ENCODE results near the gene BID.

BID gene

DNA sequence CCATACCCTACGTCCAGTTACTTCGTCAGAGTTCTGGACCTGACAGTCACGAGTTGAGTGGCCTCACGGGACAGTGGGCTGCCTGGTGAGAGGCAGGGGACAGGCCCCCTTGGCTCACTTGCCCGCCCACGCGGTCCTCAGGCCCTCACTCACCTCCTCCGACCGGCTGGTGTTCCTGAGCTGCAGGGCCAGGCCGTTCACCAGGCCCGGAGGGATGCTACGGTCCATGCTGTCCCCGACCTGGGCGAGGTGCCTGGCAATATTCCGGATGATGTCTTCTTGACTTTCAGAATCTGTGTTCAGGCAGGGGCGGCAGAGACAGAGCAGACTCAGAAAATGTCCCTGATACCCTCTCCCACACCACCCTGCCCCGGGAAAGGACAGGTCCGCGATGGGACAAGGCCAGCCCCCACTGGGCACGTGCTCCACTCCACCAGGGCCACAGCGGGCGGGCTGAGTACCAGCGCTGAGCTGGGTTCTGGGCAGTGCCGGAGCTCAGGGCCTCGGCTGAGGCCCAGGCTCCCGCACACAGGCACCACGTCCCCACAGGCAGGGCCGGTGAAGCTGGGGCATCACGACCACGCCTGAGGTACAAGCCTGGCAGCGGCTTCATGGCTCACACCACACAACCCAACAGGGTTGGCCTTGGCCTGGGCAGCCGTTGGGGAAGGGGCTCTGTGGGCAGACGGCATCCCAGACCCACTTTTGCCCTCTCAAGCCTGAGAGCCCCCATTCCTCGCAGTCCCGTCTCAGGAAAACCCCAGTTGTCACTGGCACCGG is 34.9 kb downstream of the BID start:
- FAIRE-seq, result no peak
- DNase-seq (ENCODE audit: low spot score), result no peak

GRCh38 chr22:17738386-17739128 is 35.7 kb downstream of the BID start:
- FAIRE-seq (no peak), DNase-seq (ENCODE audit: low spot score) (no peak)

DNA sequence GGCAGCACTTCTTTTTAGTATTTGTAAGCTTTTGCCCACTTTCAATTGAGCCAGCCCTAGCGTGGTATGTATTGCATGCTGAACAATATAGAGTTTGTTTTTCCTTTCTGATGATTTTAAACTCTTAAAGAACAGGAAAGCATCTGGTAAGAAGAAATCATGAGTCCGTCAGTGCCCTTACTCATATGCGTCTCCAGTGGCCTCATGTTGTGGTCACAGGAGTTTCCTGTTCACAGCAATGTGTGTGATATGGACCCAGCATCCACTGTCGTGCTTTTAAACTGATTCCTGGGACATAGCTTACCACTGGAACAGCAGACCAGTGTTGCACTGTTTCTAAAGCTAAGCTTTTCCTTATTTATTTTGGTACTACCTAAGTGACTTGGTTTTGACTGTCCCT is 40.1 kb downstream of the BID start:
- peak; percentile 14 for DNase-seq (ENCODE audit: low spot score)
- FAIRE-seq, result no peak

GRCh38 chr22:17733466-17733865 is 40.8 kb downstream of the BID start:
- FAIRE-seq (no peak), DNase-seq (ENCODE audit: low spot score) (peak; percentile 26)

DNA sequence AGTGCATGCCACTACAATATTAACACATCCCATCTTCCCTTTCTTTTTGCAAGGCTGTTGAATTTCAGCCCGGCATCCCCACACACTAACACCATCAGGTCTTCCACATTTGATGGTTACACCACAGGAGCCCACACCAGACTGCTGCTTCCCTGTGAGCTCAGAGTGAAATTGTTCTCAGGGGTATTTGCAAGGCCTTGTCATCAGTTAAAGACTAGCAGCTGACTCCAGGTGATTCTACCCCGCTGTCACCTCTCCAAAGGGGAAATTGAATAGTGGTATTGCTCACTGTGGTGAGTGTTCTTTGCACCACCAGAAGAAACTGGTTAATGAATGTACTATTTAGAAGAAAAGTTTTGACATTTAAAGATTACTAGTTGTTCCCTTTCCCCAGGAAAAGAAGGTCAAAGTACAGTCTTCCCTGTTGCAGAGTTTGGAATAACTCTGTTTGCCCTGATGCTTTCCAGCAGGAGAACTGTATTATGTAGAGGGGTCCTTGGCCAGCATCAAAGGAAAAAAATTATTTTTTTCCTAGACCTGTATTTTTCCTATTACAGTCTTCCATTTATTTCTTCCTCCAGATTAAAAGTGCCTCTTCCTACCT is 41.9 kb downstream of the BID start:
- no peak for DNase-seq (ENCODE audit: low spot score)
- no peak for FAIRE-seq

DNA sequence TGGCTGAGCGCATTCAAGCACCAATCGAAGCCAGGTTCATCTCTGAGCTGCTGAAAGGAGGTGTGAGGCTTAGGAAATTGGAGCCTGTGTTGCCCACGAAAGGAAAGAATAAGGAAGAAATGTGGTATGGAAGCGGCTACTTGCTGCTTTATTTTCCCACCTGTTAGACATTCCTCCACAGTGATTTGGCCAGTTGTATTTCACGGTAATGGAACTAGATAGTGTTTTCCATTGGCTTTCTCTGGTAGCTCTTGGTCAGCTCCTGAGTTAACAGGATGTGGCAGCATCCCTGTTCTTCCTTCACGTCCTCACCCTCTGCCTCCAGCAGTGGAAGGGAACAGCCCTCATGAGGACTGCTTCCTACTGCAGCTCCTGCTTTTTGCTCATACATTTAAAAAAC is 44.7 kb downstream of the BID start:
- DNase-seq (ENCODE audit: low spot score) (no peak), FAIRE-seq (no peak)

DNA sequence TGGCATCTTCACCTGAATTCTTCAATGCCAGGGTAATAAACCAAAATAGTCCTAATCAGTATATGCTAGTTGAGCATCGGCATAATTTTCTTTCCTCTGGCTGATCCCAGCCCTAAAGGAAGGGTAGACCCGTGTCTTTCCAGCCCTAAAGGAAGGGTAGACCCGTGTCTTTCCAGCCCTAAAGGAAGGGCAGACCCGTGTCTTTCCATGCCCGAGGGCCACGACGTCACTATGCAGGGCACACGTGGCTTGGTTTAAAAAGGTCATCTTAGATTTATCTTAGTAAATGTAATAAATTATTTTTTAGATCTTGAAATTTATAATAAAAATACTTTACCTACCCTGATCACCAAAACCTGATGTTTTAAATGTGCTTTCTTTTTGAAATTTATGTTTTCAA is 45.5 kb downstream of the BID start:
- FAIRE-seq (no peak), DNase-seq (ENCODE audit: low spot score) (no peak)

- no peak for DNase-seq (ENCODE audit: low spot score)
Observed at GRCh38 chr22:17726928-17727897, 47.1 kb downstream of the BID start.

GRCh38 chr22:17726006-17726927 is 48.0 kb downstream of the BID start:
- DNase-seq (ENCODE audit: low spot score) (peak; percentile 16), FAIRE-seq (no peak)

More at GRCh38 chr22:17726928-17727897, 47.1 kb downstream of the BID start:
- FAIRE-seq, result no peak

DNA sequence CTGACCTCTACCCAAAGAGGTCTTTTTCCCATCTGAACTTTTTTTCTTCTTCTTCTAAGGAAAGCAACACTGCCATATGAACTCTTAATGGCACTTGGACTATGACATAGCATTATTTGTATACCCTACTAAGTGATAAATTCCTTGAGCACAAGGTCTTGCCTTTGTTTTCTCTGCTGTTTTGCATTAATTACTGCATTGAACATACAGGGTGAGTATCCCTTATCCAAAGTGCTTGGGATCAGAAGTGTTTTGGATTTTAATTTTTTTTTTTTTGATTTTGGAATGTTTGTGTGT is 48.8 kb downstream of the BID start:
- DNase-seq (ENCODE audit: low spot score) (no peak), FAIRE-seq (no peak)

DNA sequence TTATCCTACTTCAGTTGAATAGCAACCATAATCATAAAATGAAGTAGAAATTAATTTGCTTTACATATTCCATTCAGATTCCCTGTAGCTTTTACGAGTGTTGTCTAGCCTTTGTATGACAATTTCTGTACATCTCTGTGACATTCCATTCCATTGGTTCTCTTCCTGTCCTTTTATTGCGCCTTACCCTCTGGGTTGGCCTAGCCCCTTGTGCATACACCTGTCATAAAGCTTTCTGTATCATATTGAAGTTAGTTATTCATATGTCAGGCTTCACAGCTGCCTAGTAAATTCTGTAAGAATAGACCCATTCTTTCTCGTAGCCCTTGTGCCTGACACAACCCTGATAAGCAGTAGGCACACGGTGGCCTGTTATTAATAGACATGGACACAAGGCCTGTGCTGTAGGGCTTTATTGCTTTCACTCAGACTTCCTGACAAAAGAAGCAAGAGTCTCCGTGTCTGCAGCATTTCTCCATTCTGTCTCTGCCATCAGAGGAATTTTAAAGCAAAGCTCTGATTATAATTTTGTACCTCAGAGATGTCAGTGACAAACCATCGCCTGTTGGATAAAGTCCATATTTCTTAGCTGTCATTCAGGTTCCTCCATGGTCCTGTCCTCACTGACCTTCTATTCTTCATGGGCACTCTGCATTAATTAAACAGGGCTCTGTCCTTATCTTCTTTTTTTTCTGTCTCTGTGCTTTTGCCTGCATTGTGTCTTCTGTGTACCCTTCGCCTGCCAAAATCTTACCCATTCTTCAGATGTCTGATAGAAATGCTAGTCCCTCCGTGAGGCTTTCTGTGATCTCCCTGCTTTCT is 49.4 kb downstream of the BID start:
- FAIRE-seq (no peak), DNase-seq (ENCODE audit: low spot score) (no peak)

DNA sequence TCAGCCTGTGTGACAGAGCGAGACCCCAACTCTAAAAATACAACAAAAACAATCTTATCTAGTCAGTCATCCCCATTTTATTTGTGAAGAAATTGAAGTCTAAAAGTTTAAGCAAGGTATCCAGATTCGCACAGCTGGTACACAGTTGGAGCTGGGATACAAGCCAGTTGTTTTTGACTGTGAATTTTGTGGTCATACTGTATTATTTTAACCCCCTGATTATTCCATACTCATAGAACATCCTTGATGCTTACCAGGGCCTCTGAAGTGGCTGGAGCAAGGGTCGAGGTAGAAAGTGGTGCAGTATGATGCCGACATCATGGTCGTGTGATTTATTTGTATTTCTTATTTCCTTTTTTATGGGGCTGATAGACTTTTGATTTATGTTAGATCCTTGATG is 50.0 kb downstream of the BID start:
- DNase-seq (ENCODE audit: low spot score) (no peak), FAIRE-seq (no peak)

- DNase-seq (ENCODE audit: low spot score), result no peak
- FAIRE-seq, result no peak
Observed at GRCh38 chr22:17719911-17720310, 54.4 kb downstream of the BID start.

- no peak for DNase-seq (ENCODE audit: low spot score)
- FAIRE-seq, result no peak
Observed at GRCh38 chr22:17717708-17718107, 56.6 kb downstream of the BID start.

GRCh38 chr22:17716529-17716928 is 57.7 kb downstream of the BID start:
- DNase-seq (ENCODE audit: low spot score) (no peak), FAIRE-seq (no peak)

- FAIRE-seq, result no peak
- DNase-seq (ENCODE audit: low spot score), result no peak
Observed at GRCh38 chr22:17712441-17712840, 61.8 kb downstream of the BID start.

GRCh38 chr22:17710023-17710422 is 64.2 kb downstream of the BID start:
- FAIRE-seq (no peak), DNase-seq (ENCODE audit: low spot score) (no peak)

DNA sequence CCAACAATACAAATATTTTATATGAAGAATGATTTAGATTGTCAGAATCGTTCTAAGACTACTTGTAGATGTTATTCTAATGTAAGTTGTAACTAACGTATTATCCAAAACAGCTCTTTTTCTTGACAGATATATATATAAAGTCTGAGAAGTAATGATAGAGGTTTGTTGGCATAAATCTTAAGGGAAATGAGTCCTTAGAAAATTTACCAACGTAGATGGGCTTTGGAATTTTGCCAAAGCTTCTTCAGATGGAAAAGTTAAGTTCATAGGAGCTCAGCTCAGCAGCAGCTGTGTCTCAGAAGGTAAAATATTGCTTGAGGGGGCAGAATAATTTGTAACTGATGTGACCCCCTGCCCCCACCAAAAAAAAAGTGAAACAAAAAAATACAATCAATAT is 66.7 kb downstream of the BID start:
- peak; percentile 18 for FAIRE-seq
- DNase-seq (ENCODE audit: low spot score), result no peak

- no peak for FAIRE-seq
- DNase-seq (ENCODE audit: low spot score), result no peak
Observed at GRCh38 chr22:17706947-17707346, 67.3 kb downstream of the BID start.

Measured in RCC 7860 (cell line).